ENCODE data around the gene MAGEC1. TPM values are rescaled to one million over a fixed set of nuclear protein-coding genes. Genes with fewer than 3 reads are reported as not detected.

Gene MAGEC1
- total and polyA plus RNA-seq, 2 donors from 2014 or later = not detected

DNA sequence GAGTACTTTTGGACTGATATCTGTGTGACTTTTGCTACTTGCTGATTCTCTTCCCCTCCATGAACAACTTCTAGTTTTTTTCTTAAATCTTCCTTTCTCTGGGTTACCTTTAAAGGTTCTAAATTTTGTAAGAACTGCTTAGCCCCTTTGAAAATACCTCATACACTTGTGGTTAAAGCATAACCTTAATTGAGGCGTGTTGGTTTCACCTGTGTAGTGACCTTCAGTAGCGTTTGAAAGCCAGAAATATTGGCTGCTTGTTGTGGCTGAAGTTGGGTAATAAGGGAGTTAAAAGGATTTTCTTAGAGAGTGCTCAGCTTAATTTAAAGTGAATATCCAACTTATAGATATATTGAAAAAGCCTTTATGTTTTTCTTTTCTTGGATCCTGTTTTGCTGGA, 32.0 kb downstream of the MAGEC1 start:
- H3K27ac ChIP-seq (ENCODE audit: low read depth in 2 of 2, low read length in 2 of 2) = no peak overlapping the region
- TF ChIP-seq, protein P1, sequence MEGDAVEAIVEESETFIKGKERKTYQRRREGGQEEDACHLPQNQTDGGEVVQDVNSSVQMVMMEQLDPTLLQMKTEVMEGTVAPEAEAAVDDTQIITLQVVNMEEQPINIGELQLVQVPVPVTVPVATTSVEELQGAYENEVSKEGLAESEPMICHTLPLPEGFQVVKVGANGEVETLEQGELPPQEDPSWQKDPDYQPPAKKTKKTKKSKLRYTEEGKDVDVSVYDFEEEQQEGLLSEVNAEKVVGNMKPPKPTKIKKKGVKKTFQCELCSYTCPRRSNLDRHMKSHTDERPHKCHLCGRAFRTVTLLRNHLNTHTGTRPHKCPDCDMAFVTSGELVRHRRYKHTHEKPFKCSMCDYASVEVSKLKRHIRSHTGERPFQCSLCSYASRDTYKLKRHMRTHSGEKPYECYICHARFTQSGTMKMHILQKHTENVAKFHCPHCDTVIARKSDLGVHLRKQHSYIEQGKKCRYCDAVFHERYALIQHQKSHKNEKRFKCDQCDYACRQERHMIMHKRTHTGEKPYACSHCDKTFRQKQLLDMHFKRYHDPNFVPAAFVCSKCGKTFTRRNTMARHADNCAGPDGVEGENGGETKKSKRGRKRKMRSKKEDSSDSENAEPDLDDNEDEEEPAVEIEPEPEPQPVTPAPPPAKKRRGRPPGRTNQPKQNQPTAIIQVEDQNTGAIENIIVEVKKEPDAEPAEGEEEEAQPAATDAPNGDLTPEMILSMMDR (IDR thresholded peaks at IDR 0.05; ENCODE audit: borderline replicate concordance, extremely low read depth, insufficient read depth) = no peak
- DNase-seq = peak in 1 of 5 donors; percentile 10
- H3K4me1 ChIP-seq (ENCODE audit: control insufficient read depth in 2 of 3, insufficient read depth in 2 of 3, low read depth in 1 of 3, low read length in 3 of 3) = no peaks in the 10 kb centered on the region
- intact Hi-C loops (cut with DNase I) = no loop called here
- no peak overlapping the region for H3K9ac ChIP-seq (ENCODE audit: low read length in 3 of 3)
- no peaks in the 10 kb centered on the region for H3K27me3 ChIP-seq (ENCODE audit: control insufficient read depth, insufficient read depth, low read length)
- no peaks in the 10 kb centered on the region for H3K9me3 ChIP-seq (ENCODE audit: control insufficient read depth in 2 of 3, insufficient read depth in 1 of 3, low read length in 3 of 3)
- peak; percentile 62 for FAIRE-seq
- H3K36me3 ChIP-seq (ENCODE audit: control insufficient read depth in 2 of 3, insufficient read depth in 3 of 3, low read length in 3 of 3) = no peaks in the 10 kb centered on the region
- no peak overlapping the region for H3K4me3 ChIP-seq (ENCODE audit: low read length in 3 of 3)

DNA sequence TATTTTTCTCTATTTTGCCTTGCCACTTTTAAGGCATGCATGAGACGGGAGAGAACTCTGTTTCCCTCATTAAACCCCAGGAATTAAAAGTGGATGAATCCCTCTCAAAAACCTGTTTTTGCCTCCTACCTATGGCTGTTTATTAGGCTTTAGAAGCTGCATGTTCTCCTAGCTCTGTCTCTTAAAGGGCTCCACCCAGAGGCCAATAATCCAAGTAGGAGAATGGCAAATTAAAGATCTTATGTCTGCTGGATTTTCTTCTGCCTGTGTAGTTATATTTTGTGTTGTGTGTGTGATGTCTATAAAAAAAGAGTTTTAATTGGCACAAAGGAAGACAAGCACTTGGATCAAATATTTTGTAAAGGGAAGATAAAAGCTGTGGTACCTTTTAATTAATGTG, 32.4 kb downstream of the MAGEC1 start:
- H3K4me3 ChIP-seq (ENCODE audit: low read length in 3 of 3) = no peak overlapping the region
- DNase-seq (peak in 2 of 5 donors; percentile 8 to 20), FAIRE-seq (no peak)
- TF ChIP-seq, protein P1 (IDR thresholded peaks at IDR 0.05; ENCODE audit: borderline replicate concordance, extremely low read depth, insufficient read depth) = no peak
- intact Hi-C loops (cut with DNase I) = no loop called here
- H3K4me1 ChIP-seq (ENCODE audit: control insufficient read depth in 2 of 3, insufficient read depth in 2 of 3, low read depth in 1 of 3, low read length in 3 of 3) = no peaks in the 10 kb centered on the region
- H3K36me3 ChIP-seq (ENCODE audit: control insufficient read depth in 2 of 3, insufficient read depth in 3 of 3, low read length in 3 of 3) = no peaks in the 10 kb centered on the region
- H3K9me3 ChIP-seq (ENCODE audit: control insufficient read depth in 2 of 3, insufficient read depth in 1 of 3, low read length in 3 of 3) = no peaks in the 10 kb centered on the region
- H3K27me3 ChIP-seq (ENCODE audit: control insufficient read depth, insufficient read depth, low read length) = no peaks in the 10 kb centered on the region
- H3K9ac ChIP-seq (ENCODE audit: low read length in 3 of 3) = no peak overlapping the region
- no peak overlapping the region for H3K27ac ChIP-seq (ENCODE audit: low read depth in 2 of 2, low read length in 2 of 2)

DNA sequence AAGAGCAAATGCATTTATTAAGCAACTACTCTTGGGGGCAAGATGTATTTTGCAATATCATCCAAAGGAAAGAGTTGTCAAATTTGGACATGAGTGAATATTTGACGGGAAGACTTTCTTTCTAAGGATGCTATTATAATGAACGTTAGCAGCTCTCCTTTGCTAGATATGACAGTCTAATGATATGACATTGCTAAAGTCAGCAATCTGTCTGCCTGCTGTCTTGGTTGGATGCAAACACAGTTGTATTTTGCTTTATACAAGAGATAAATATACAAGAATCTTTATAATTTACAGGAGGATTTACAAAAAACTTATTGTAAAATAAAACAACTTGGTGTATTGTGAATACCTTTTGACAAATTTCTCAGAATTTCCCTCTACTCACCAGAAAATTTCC, 37.5 kb downstream of the MAGEC1 start:
- intact Hi-C loops (cut with DNase I) = no loop called here
- Histone ChIP-seq H3K9me3 (ENCODE audit: control insufficient read depth in 2 of 3, insufficient read depth in 1 of 3, low read length in 3 of 3) (no peaks in the 10 kb centered on the region), H3K36me3 (ENCODE audit: control insufficient read depth in 2 of 3, insufficient read depth in 3 of 3, low read length in 3 of 3) (no peaks in the 10 kb centered on the region), H3K4me3 (ENCODE audit: low read length in 3 of 3) (no peak overlapping the region), H3K4me1 (ENCODE audit: control insufficient read depth in 2 of 3, insufficient read depth in 2 of 3, low read depth in 1 of 3, low read length in 3 of 3) (no peaks in the 10 kb centered on the region), H3K9ac (ENCODE audit: low read length in 3 of 3) (no peak overlapping the region), H3K27me3 (ENCODE audit: control insufficient read depth, insufficient read depth, low read length) (no peaks in the 10 kb centered on the region), H3K27ac (ENCODE audit: low read depth in 2 of 2, low read length in 2 of 2) (no peak overlapping the region)
- TF ChIP-seq, protein P1 (IDR thresholded peaks at IDR 0.05; ENCODE audit: borderline replicate concordance, extremely low read depth, insufficient read depth) = no peak
- no peak for FAIRE-seq
- DNase-seq = no peak

- H3K27me3 ChIP-seq (ENCODE audit: control insufficient read depth, insufficient read depth, low read length) = no peaks in the 10 kb centered on the region
- no peaks in the 10 kb centered on the region for H3K4me1 ChIP-seq (ENCODE audit: control insufficient read depth in 2 of 3, insufficient read depth in 2 of 3, low read depth in 1 of 3, low read length in 3 of 3)
- intact Hi-C loops (cut with DNase I) = no loop called here
- no peaks in the 10 kb centered on the region for H3K36me3 ChIP-seq (ENCODE audit: control insufficient read depth in 2 of 3, insufficient read depth in 3 of 3, low read length in 3 of 3)
- H3K4me3 ChIP-seq (ENCODE audit: low read length in 3 of 3) = no peak overlapping the region
- no peak for DNase-seq
- H3K27ac ChIP-seq (ENCODE audit: low read depth in 2 of 2, low read length in 2 of 2) = no peak overlapping the region
- no peak overlapping the region for H3K9ac ChIP-seq (ENCODE audit: low read length in 3 of 3)
- H3K9me3 ChIP-seq (ENCODE audit: control insufficient read depth in 2 of 3, insufficient read depth in 1 of 3, low read length in 3 of 3) = no peaks in the 10 kb centered on the region
- no peak for FAIRE-seq
- TF ChIP-seq, protein P1 (IDR thresholded peaks at IDR 0.05; ENCODE audit: borderline replicate concordance, extremely low read depth, insufficient read depth) = no peak
These were observed 41.7 kb downstream of the MAGEC1 start for GRCh38 chrX:141945426-141945825.

All from kidney (tissue), 14 donors.